CD4-positive, CD25-positive, alpha-beta regulatory T cell (primary cell): ENCODE measurements around the gene CNGA1. TPM values are rescaled to one million over a fixed set of nuclear protein-coding genes. Genes with fewer than 3 reads are reported as not detected.

Experiments used
- polyA plus RNA-seq, 4 donors: library from polyadenylated mRNA; unstranded; fragments of 300-500 nt; fragmentation: Illumina TruSeq; gene quantifications; one replicate each; pipeline ENCODE4 v1.2.3, GENCODE V29; 2021
- total RNA-seq: library from RNA; stranded (reverse); gene quantifications from one replicate; pipeline ENCODE4 v1.2.3, GENCODE V29; 2022

CNGA1 gene
- total and polyA plus RNA-seq, 5 donors from 2014 or later, result 0.06 TPM; not detected in 4

Other genes with a start within 250 kb of the CNGA1 start
- gene CORIN, start 178.6 kb downstream of the CNGA1 start, total RNA-seq, result 0.64 TPM
- gene CORIN, start 178.6 kb downstream of the CNGA1 start, polyA plus RNA-seq, result not detected
- 11.2 TPM for gene NFXL1, start 102.1 kb downstream of the CNGA1 start, total RNA-seq
- 10 to 100 TPM in 1 of 4 donors, 1 to 10 TPM in 3; 6.3 to 10.2 (median 7.8) TPM for gene NFXL1, start 102.1 kb downstream of the CNGA1 start, polyA plus RNA-seq
- 0.52 TPM for gene NIPAL1, start 91 bp upstream of the CNGA1 start, total RNA-seq
- under 1 TPM in 3 of 4 donors, not detected in 1; 0.15 to 0.74 (median 0.72) TPM for gene NIPAL1, start 91 bp upstream of the CNGA1 start, polyA plus RNA-seq
- gene TXK, start 117.6 kb upstream of the CNGA1 start, total RNA-seq, result 58.0 TPM
- gene TXK, start 117.6 kb upstream of the CNGA1 start, polyA plus RNA-seq, result 10 to 100 TPM; 38.3 to 77.2 (median 62.7) TPM